Measurements from ENCODE around the gene OR8B3. TPM values are rescaled to one million over a fixed set of nuclear protein-coding genes. Genes with fewer than 3 reads are reported as not detected.
"Not testable (repeated sequence)": the region's sequence is repeated elsewhere in the genome, so short reads cannot be mapped to it uniquely, and the experiment has no call there.

Gene OR8B3, protein sequence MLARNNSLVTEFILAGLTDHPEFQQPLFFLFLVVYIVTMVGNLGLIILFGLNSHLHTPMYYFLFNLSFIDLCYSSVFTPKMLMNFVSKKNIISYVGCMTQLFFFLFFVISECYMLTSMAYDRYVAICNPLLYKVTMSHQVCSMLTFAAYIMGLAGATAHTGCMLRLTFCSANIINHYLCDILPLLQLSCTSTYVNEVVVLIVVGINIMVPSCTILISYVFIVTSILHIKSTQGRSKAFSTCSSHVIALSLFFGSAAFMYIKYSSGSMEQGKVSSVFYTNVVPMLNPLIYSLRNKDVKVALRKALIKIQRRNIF
- polyA plus RNA-seq = not detected

DNA sequence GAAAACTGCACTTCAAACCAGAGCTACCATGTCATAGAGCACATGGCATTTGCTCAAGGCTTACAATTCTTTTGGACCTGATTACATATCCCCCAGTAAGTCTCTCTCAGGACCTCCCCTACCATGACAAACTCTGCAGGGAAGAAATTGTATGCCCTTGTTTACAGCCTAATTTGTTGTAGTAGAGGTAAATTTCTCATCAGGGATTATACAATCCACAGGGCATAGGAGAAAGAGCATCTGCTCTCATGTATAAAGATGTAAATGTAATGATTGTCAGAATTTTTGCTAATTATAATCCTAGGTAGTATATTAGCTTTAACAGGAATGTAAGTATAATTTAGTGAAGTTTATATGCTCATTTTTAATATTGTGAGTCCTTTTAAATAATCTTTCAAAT lies at the start of gene OR8B3:
Gene OR8B3 (minus strand): TSS at position 101 of the 400 bp plus-strand sequence. CDS start 1,673 bp downstream, outside the sequence.
- H3K27ac ChIP-seq (ENCODE audit: low read depth, low read length) = no peak within 1 kb of the TSS

DNA sequence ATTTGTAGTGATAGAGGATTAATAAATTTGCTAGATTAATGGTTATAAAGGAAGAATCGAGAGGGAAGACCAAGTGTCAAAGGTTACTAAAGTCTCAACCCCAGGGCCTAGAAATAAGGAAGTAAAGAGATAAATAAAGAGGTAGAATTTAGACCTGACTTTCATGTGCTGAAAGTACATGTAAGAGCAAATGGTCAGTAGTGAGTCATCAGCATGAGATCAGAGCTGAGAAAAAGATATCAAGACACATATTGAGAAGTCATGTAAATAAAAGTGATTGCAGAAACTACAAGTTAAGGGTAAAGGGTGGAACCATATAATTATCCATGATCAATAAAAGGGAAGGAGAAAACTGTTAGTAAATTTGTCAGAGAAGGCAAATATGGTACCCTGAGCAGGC lies 48.1 kb upstream of the OR8B3 start:
- no peak overlapping the region for H3K27ac ChIP-seq (ENCODE audit: low read depth, low read length)
- WGBS, 3 donors = 61 to 75% (median 75%) methylated on average over 1 of the region's 1 CpG

DNA sequence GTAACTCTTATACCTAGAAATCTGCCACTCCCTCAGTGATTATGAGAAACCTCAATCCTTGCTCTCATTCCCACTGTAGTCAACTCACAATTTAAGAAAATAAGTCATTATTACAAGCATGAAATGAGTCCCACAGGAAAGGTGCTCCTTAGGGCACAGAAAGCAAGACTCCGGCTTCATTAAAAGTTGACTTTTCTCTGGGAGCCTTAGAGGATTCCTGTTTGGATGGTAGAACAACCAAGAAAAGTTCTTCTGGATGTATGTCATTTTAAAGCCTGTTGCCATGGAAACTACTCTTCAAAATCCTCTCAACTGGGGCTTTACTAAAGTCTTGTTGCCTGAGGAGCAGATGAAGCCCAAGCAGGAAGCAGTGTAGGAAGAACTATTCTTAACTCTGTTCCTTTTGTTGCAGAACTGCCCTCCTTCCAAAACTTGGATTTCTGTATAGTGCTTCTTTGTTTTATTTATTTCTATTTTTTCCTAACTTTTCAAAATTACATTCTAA lies 46.9 kb upstream of the OR8B3 start, which contains the start of gene OR8B8:
Gene OR8B8 (minus strand): TSS at position 51 of the 505 bp plus-strand sequence. CDS start 4,611 bp downstream, outside the sequence.
- 91 to 97% (median 92%) methylated on average over 1 of the region's 1 CpG for WGBS, 3 donors
- H3K27ac ChIP-seq (ENCODE audit: low read depth, low read length) = no peak within 1 kb of the TSS

DNA sequence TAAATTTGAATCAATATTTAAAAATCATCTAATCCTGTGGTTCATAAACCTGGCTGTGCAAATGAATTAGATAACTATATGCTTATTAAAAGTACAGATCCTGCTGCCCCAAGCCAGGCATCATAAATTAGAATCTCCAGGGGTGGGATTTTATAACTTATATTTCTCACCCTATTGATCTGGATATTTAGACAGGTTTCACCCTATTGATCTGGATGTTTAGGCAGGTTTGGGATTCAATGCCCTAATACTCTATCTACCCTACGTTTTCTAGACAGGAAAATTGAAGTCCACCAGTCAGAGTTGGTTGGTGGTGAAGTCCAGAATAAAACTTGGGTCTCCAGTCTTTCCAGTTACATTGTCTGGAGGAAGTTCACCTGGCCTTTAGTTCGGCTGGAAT lies 44.0 kb upstream of the OR8B3 start:
- 48 to 76% (median 65%) methylated on average over 2 of the region's 2 CpGs for WGBS, 3 donors
- H3K27ac ChIP-seq (ENCODE audit: low read depth, low read length) = no peak overlapping the region

DNA sequence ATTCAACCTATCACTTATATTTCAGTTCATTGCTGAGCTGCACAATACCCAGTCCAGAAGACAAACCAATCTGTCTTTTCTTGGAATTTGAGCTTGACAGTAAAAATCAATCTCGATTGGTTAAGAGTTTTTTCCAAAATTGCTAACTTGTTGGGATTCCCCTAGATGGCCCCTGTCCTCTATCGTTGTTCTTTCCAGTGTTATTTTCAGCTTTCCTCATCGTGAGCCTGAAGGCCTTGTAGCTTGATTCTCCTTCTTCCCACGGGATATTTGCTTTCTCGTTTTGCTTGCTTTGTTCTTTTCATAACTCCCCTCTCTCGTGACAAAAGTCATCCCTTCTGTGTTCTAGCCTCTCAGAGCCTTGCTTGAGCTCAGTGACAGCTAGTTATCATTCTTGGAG lies 43.6 kb upstream of the OR8B3 start:
- H3K27ac ChIP-seq (ENCODE audit: low read depth, low read length) = no peak overlapping the region
- 39 to 52% (median 49%) methylated on average over 6 of the region's 6 CpGs for WGBS, 3 donors

DNA sequence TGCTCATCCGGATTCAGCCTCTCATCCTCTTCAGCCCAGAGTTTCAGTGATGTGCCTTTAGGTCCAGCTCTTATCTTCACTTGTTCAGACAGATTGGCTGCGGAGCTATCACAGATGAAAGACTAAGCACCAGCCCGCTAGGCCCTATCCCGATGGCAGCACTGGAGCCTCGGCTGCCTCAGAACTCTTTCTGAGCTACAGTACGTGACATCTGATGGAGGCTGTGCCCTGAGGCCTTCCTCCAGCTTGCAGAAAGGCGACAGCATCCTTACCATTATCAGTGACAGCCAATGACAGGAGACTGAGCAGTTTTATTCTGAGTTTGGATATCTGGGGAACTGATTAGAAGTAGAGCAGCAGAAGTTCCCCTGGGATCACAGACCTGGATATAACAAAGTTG lies 42.7 kb upstream of the OR8B3 start:
- no peak overlapping the region for H3K27ac ChIP-seq (ENCODE audit: low read depth, low read length)
- 78 to 90% (median 87%) methylated on average over 7 of the region's 7 CpGs for WGBS, 3 donors

DNA sequence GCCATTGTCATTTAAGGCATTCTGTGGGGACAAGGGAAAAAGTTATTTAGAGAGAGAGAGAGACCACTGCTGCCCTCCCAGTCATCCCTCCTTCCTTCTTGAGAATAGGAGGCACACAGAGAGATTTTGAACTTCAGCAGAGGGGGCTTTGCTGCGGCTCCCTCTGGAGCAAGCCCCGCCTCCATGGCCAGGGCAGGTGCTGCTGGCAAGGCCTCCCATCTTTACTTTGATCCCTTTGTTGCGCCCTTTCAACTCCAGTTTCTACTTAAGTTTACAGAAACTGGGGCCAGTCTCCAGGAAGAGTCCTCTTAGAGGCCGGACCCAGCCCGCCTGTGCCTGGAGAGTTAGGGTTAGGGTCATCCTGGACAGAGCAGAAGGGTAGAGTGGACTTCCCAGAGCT lies 42.3 kb upstream of the OR8B3 start:
- no peak overlapping the region for H3K27ac ChIP-seq (ENCODE audit: low read depth, low read length)
- WGBS, 3 donors = 80 to 95% (median 85%) methylated on average over 5 of the region's 5 CpGs

DNA sequence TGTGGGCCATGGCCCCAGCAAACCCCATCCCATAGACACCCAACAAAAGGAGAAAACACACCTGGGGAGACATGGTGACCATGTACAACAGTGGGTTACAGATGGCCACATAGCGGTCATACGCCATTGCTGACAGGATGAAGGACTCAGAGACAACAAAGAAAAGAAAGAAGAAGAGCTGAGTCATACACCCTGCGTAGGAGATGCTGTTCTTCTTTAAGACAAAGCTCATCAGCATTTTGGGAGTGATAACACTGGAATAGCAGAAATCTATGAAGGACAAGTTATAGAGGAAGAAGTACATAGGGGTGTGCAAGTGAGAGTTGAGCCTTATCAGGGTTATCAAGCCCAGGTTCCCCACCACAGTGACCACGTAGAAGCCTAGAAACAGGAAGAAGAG lies 41.8 kb upstream of the OR8B3 start:
- no peak overlapping the region for H3K27ac ChIP-seq (ENCODE audit: low read depth, low read length)
- 73 to 84% (median 78%) methylated on average over 4 of the region's 4 CpGs for WGBS, 3 donors

DNA sequence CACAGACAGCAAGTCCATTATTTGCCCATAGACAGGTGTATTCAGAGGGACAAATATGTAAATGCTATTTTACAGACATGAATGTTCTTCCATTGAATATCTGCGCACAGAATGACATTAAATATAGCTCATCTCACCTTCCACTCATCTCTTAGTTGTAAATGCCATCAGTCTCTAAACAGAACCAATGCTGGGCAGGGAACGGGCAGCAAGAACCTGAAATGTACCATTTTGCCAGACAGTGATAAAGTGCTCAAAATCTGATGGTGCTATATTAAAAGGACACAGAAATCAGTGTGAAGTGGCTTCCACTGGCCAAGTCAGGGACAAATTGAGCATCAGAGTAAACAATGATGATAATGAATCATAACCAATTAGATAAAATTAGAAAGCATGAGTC lies 35.9 kb upstream of the OR8B3 start:
- H3K27ac ChIP-seq (ENCODE audit: low read depth, low read length) = no peak overlapping the region
- WGBS, 3 donors = 76 to 89% (median 88%) methylated on average over 2 of the region's 2 CpGs

DNA sequence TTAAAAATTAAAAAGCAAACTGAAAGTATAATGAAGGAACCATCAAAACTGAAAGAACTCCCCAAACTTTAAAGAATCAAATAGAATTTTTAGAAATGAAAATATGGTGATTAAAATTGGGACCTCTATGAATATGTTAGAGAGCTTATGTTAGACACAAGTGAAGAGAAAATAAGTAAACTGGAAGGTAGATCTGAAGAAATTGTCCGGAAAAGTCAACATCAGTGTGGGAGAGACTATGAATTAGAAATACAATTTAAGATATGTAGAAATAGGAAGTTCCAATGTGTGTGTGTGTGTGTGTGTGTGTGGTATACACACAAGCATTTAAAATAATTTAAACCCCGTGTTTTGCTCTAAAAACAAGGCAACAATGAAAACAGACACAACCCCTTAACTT lies 30.8 kb upstream of the OR8B3 start:
- no peak overlapping the region for H3K27ac ChIP-seq (ENCODE audit: low read depth, low read length)
- 74 to 86% (median 76%) methylated on average over 2 of the region's 2 CpGs for WGBS, 3 donors

DNA sequence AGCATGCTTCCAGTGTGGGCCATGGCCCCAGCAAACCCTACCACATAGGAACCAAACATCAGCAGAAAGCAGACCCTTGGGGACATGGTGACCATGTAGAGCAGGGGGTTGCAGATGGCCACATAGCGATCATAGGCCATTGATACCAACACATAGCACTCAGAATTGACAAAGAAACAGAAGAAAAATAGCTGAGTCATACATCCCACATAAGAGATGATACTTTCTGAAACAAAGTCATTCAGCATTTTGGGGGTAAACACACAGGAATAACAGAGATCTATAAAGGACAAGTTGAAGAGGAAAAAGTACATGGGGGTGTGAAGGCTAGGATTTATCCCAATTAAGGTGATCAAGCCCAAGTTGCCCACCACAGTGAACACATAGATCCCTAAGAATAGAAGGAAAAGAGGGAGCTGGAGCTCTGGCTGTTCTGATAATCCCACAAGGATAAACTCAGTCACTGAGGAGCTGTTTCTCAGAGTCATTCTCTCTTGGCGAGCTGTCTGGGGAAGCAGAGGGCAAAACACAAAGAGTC lies 25.6 kb upstream of the OR8B3 start, which contains the start of gene OR8B4:
Gene OR8B4 (minus strand): TSS at position 488 of the 538 bp plus-strand sequence. CDS start 0 bp downstream, at position 488.
- WGBS, 3 donors = 90 to 93% (median 92%) methylated on average over 2 of the region's 2 CpGs
- no peak within 1 kb of the TSS for H3K27ac ChIP-seq (ENCODE audit: low read depth, low read length)

DNA sequence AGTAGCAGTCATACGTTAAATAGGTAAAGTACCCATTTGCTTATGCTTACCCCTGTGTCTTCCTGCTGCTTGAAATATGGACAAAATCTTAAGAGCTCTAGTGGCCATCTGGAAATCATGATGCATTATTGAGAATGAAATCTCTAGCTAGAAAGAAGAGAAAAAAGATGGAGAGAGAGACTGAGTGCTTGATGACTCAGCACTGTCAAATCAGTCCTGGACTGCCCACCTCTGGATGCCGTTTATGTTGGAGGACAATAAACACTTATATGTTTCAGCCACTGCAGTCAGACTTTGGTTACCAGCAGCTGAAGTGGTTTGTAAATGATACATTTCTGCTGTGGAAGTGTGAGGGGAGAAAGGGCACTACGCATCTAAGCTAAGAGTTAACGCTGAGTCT lies 22.2 kb upstream of the OR8B3 start:
- H3K27ac ChIP-seq (ENCODE audit: low read depth, low read length) = no peak overlapping the region
- WGBS, 3 donors = 64 to 76% (median 74%) methylated on average over 4 of the region's 4 CpGs

DNA sequence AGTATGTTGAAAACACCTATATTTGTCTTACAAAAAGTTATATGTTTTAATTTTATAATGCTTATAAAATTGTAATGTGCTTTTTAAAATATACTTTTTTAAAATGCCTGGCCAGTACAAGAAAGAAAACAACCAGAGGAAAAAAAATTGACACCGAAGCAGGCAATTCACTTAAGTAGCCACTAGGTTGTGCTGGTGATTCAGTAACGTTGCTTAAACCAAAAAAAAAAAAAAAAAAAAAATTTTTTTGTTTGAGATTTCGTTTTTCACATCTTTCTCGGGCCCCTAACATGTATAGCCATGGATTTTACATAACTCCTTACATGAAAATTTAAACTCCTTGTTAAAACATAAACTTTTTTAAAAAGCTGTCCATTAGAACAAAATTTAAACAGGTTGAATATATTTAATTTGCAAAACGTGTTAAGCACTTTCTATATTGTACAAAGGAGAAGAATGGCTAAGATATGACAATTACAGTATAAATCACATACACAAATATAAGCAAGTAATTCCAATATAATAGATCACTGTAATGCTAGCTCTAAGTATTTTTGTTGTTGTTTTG lies 16.6 kb upstream of the OR8B3 start:
- no peak overlapping the region for H3K27ac ChIP-seq (ENCODE audit: low read depth, low read length)
- 14 to 20% (median 18%) methylated on average over 5 of the region's 5 CpGs for WGBS, 3 donors

DNA sequence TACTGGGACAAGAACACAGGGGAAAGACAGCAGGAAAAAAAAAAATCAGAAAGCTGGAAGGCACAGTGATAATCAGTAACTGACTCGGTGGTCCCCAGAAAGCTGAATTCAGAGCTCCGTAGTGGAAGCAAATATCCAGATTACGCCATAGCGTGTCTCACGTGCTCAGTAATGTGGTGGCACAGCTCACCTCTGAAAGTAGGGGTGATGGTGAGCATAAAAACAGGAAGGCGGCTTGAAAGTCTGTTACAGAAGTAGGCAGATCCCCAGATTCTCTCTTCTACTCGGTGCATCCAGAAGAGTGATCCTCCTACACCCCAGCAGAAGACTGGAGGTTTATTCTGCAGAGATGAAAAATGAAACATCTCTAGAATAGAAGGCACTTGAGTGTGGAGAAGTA lies 11.1 kb upstream of the OR8B3 start:
- WGBS, 3 donors = 71 to 86% (median 79%) methylated on average over 7 of the region's 7 CpGs
- H3K27ac ChIP-seq (ENCODE audit: low read depth, low read length) = no peak overlapping the region

DNA sequence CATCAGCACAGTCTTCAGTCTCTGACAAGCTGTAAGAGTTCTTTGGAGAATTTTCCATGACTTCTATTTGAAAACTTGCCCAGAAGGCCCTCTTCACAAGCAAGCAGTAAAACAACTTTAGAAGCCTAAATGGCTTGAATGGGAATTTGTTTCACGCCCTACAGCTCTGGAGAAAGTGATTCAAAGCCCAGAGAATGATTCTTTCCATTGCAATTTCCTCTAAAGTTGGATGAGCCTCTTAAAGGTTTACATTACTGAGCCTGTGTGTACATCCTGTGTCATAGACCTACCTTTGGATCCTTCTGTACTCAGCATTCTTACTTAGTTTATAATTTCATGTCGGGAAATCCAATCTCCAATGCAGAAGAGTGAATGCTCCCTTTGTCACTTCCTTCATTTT lies 6.8 kb upstream of the OR8B3 start:
- WGBS, 3 donors = 47 to 69% (median 51%) methylated on average over 2 of the region's 2 CpGs
- H3K27ac ChIP-seq (ENCODE audit: low read depth, low read length) = no peak overlapping the region

DNA sequence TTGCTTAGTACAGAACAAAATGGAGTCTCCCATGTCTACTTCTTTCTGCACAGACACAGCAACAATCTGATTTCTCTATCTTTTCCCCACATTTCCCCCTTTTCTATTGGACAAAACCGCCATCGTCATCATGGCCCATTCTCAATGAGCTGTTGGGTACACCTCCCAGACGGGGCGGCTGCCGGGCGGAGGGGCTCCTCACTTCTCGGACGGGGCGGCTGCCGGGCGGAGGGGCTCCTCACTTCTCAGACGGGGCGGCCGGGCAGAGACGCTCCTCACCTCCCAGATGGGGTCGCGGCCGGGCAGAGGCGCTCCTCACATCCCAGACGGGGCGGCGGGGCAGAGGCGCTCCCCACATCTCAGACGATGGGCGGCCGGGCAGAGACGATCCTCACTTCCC lies 4.4 kb upstream of the OR8B3 start:
- WGBS, 3 donors = 91 to 94% (median 94%) methylated on average over 16 to 24 of the region's 27 CpGs
- H3K27ac ChIP-seq (ENCODE audit: low read depth, low read length) = not testable (repeated sequence)

DNA sequence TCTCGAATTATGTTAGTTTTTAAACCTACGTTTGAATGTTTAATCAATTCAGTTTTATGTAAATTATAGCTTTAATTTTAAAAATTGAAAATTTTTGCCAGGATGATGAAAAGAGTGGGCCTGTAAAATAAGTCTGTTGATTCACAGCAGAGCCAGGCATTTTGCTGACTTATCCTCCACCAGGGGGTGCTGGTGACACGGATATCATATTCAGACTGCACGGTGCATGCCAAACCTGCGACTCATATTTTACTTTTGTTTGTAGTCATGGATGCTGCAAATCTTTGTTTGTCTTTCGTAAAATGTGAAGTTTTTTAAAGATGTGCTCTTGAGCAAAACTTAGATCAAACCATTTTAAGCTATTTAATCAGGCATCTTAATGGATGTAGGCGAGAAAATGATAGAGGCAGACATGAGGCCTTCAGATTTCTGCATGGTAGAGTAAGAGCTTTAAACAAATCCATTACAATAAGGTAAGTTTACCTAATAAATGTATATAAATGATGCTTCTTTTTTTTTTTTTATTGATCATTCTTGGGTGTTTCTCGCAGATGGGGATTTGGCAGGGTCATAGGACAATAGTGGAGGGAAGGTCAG lies 3.6 kb upstream of the OR8B3 start:
- WGBS, 3 donors = 42 to 44% (median 44%) methylated on average over 8 of the region's 8 CpGs
- no peak overlapping the region for H3K27ac ChIP-seq (ENCODE audit: low read depth, low read length)

DNA sequence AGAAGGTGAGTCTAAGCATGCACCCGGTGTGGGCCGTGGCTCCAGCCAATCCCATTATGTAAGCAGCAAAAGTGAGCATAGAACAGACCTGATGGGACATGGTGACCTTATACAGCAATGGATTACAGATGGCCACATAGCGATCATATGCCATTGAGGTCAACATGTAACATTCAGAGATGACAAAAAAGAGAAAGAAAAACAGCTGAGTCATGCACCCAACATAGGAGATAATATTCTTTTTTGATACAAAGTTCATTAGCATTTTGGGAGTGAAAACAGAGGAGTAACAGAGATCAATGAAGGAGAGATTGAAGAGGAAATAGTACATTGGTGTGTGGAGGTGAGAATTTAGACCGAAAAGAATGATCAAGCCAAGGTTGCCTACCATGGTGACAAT lies 2.0 kb downstream of the OR8B3 start:
- 72 to 90% (median 74%) methylated on average over 2 of the region's 4 CpGs for WGBS, 3 donors
- not testable (repeated sequence) for H3K27ac ChIP-seq (ENCODE audit: low read depth, low read length)

DNA sequence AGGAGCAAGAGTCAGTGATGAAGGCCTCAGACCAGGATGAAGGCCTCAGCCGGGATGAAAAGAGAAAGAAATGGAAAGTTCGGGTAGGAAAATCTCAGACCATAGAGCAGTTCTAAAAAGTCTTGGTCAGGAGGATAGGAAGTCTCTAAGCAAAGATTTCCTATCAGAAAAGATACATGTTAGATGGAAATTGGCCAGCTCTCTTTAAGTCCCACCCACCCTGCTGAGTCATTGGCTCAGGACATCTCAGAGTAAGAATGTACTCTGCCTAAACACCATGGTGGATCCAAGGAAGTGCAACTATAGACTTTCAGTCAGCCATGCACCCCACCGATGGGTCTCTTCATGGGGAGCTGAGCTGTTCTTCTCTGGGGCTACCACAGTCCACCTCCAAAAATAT lies 4.4 kb downstream of the OR8B3 start:
- 58 to 82% (median 62%) methylated on average over 3 of the region's 3 CpGs for WGBS, 3 donors
- no peak overlapping the region for H3K27ac ChIP-seq (ENCODE audit: low read depth, low read length)

Measured in adipose tissue (tissue), 3 donors.